Testis (tissue), 3 donors: ENCODE measurements around the gene SNN. TPM values are rescaled to one million over a fixed set of nuclear protein-coding genes. Genes with fewer than 3 reads are reported as not detected.

Source experiments
- DNase-seq: peaks from one replicate; pipeline ENCODE4 v3.0.0-alpha.2; 2019
- H3K27ac ChIP-seq, 2 donors: fragments of 200-600 bp; sonication (generic); one replicate each; pipeline ENCODE4 v1.5.1; 2019
- H3K27me3 ChIP-seq: fragments of 200-600 bp; sonication (generic); one replicate; pipeline ENCODE4 v1.5.1; 2019
- H3K36me3 ChIP-seq: fragments of 200-600 bp; sonication (generic); one replicate; pipeline ENCODE4 v1.5.1; 2017; ENCODE audit warnings: low read depth; ENCODE audit errors: missing control alignments
- H3K4me1 ChIP-seq: fragments of 200-600 bp; sonication (generic); one replicate; pipeline ENCODE4 v1.5.1; 2019
- H3K4me3 ChIP-seq, 2 donors: fragments of 200-600 bp; sonication (generic); one replicate each; pipeline ENCODE4 v1.5.1; 2017 to 2019
- H3K9me3 ChIP-seq: fragments of 200-600 bp; sonication (generic); one replicate; pipeline ENCODE4 v1.5.1; 2017
- CTCF ChIP-seq, 3 experiments: fragments of 450-650 bp in 2 of 3; fragments of 200-600 bp in 1 of 3; sonication (generic) in 1 of 3; IDR thresholded peaks; one replicate each; pipeline ENCODE4 v1.5.1; 2016 to 2019; ENCODE audit warnings: antibody characterized with exemption in 3 of 3, mild to moderate bottlenecking in 2 of 3, moderate library complexity in 1 of 3
- POLR2A ChIP-seq: fragments of 450-650 bp; IDR thresholded peaks from one replicate; pipeline ENCODE4 v1.6.1; 2017; ENCODE audit warnings: antibody characterized with exemption, mild to moderate bottlenecking, moderate library complexity
- WGBS, 2 donors: methylation state at CpG; one replicate each; pipeline ENCODE4 v1.1.5; 2018; 5-methylcytosine and 5-hydroxymethylcytosine counted together
- intact Hi-C: fragments of 100-400 bp; cut with DNase I; formaldehyde crosslinking; loops from one replicate; pipeline ENCODE4 v1.15.1; 2023; ENCODE audit warnings: low total_unique reads
- polyA plus RNA-seq: library from polyadenylated mRNA; stranded (reverse); fragments of 350-450 nt; fragmentation: Illumina TruSeq; extraction: RNeasy Lipid Tissue Mini Kit (QIAGEN cat#74804); gene quantifications from one replicate; pipeline ENCODE4 v1.2.3, GENCODE V29; 2014; ENCODE audit warnings: low read depth, low replicate concordance; ENCODE audit not compliant: insufficient read depth
- total RNA-seq, 2 donors: library from RNA; depleted of rRNA; stranded (reverse); fragments of >200 nt; gene quantifications; one replicate each; pipeline ENCODE4 v1.2.3, GENCODE V29; 2016

The SNN gene
- total and polyA plus RNA-seq, 3 donors from 2014 or later = 7.0 to 10.3 (median 10.1) TPM

DNA sequence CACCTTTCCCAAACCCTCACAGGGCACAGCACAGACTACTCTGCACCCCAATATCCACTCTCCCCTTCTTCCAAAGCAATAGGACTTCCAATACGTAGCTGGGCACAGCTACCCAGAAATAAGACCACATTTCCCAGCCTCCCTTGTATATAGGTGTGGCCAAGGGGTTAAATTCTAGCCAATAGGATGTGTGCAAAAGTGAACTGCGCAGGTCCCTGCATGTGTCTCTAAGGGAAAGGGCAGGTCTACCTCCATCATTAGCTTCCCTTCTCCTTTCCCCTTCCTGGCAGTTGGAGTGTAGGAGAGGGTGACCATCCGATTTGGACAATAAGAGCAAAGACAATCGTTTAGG is 25.5 kb upstream of the SNN start:
- Histone ChIP-seq H3K27me3 (no peaks in the 10 kb centered on the region), H3K36me3 (no peaks in the 10 kb centered on the region), H3K4me3 (no peak overlapping the region), H3K4me1 (peaks cover 19% of the 10 kb centered on the region), H3K9me3 (no peaks in the 10 kb centered on the region), H3K27ac (no peak overlapping the region)
- DNase-seq = no peak
- TF ChIP-seq POLR2A = no peak
- TF ChIP-seq CTCF (IDR thresholded peaks at IDR 0.05) = no peak
- 62 to 63% methylated on average over 4 of the region's 4 CpGs for WGBS, 2 donors
- intact Hi-C loops = loop anchor here (5.0 kb wide), 1 partner anchor 240 kb away; no protein-coding TSS in a partner anchor

- intact Hi-C loops = no loop called here
- Histone ChIP-seq H3K36me3 (no peaks in the 10 kb centered on the region), H3K9me3 (no peaks in the 10 kb centered on the region), H3K27me3 (no peaks in the 10 kb centered on the region), H3K4me3 (no peak overlapping the region), H3K4me1 (no peaks in the 10 kb centered on the region), H3K27ac (no peak overlapping the region)
- WGBS, 2 donors = 79 to 82% methylated on average over 7 of the region's 7 CpGs
- no peak for TF ChIP-seq POLR2A
- TF ChIP-seq CTCF (IDR thresholded peaks at IDR 0.05) = no peak
- no peak for DNase-seq
Measured at GRCh38 chr16:11649276-11649675, 19.0 kb upstream of the SNN start.

GRCh38 chr16:11650641-11651591 is 17.3 kb upstream of the SNN start:
- 82 to 83% methylated on average over 17 to 18 of the region's 18 CpGs for WGBS, 2 donors
- Histone ChIP-seq H3K4me3 (no peak overlapping the region), H3K27ac (no peak overlapping the region), H3K36me3 (no peaks in the 10 kb centered on the region), H3K4me1 (no peaks in the 10 kb centered on the region), H3K27me3 (no peaks in the 10 kb centered on the region), H3K9me3 (no peaks in the 10 kb centered on the region)
- intact Hi-C loops = no loop called here
- DNase-seq = no peak
- TF ChIP-seq POLR2A (no peak), CTCF (IDR thresholded peaks at IDR 0.05) (no peak)

- Histone ChIP-seq H3K27ac (no peak overlapping the region), H3K27me3 (no peaks in the 10 kb centered on the region), H3K9me3 (no peaks in the 10 kb centered on the region), H3K36me3 (no peaks in the 10 kb centered on the region), H3K4me1 (no peaks in the 10 kb centered on the region), H3K4me3 (no peak overlapping the region)
- intact Hi-C loops = no loop called here
- WGBS, 2 donors = 82% methylated on average over 8 of the region's 8 CpGs
- TF ChIP-seq POLR2A (no peak), CTCF (IDR thresholded peaks at IDR 0.05) (no peak)
- DNase-seq = no peak
Measured at GRCh38 chr16:11651796-11652195, 16.5 kb upstream of the SNN start.

GRCh38 chr16:11655655-11656054 is 12.6 kb upstream of the SNN start:
- intact Hi-C loops = no loop called here
- no peaks in the 10 kb centered on the region for H3K36me3 ChIP-seq
- no peaks in the 10 kb centered on the region for H3K9me3 ChIP-seq
- TF ChIP-seq POLR2A (no peak), CTCF (IDR thresholded peaks at IDR 0.05) (no peak)
- no peak overlapping the region for H3K4me3 ChIP-seq
- 93 to 100% methylated on average over 1 to 7 of the region's 7 CpGs for WGBS, 2 donors
- DNase-seq = no peak
- H3K27ac ChIP-seq = no peak overlapping the region
- H3K27me3 ChIP-seq = no peaks in the 10 kb centered on the region
- H3K4me1 ChIP-seq = peaks cover 4% of the 10 kb centered on the region
